WTC11 (cell line): ENCODE measurements around the gene CAPN15.

Experiments used
- ATF2 ChIP-seq: sonication (generic); formaldehyde crosslinking; IDR thresholded peaks from 2 replicates; pipeline ENCODE4 v1.8.1; 2022; ENCODE audit warnings: low read depth, missing genetic modification reagents, borderline replicate concordance
- CTCF ChIP-seq: fragments of 200-600 bp; IDR thresholded peaks from 2 replicates; pipeline ENCODE4 v1.8.0; 2022; ENCODE audit warnings: antibody characterized with exemption

- TF ChIP-seq CTCF (no peak), ATF2 (CRISPR knock-in tag) (no peak)
Measured at GRCh38 chr16:513950-514349, 13.6 kb upstream of the CAPN15 start.
